MM.1S (cell line): ENCODE results near the gene LRPAP1.

ENCODE experiments used
- EZH2phosphoT487 ChIP-seq: fragments of 300-600 bp; sonication (generic); IDR thresholded peaks from 2 replicates; pipeline ENCODE4 v1.6.1; 2018; ENCODE audit warnings: antibody characterized with exemption, low read length
- TF ChIP-seq, protein P1 (sequence below): fragments of 300-600 bp; sonication (generic); IDR thresholded peaks from 2 replicates; pipeline ENCODE4 v1.5.1; 2016; ENCODE audit warnings: antibody characterized with exemption, low read length, mixed read lengths

GRCh38 chr4:3492741-3493719 is 39.2 kb downstream of the LRPAP1 start:
- no peak for TF ChIP-seq EZH2phosphoT487
- TF ChIP-seq, protein P1, sequence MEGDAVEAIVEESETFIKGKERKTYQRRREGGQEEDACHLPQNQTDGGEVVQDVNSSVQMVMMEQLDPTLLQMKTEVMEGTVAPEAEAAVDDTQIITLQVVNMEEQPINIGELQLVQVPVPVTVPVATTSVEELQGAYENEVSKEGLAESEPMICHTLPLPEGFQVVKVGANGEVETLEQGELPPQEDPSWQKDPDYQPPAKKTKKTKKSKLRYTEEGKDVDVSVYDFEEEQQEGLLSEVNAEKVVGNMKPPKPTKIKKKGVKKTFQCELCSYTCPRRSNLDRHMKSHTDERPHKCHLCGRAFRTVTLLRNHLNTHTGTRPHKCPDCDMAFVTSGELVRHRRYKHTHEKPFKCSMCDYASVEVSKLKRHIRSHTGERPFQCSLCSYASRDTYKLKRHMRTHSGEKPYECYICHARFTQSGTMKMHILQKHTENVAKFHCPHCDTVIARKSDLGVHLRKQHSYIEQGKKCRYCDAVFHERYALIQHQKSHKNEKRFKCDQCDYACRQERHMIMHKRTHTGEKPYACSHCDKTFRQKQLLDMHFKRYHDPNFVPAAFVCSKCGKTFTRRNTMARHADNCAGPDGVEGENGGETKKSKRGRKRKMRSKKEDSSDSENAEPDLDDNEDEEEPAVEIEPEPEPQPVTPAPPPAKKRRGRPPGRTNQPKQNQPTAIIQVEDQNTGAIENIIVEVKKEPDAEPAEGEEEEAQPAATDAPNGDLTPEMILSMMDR = no peak
